PFSK-1 (cell line): ENCODE measurements around the gene LAMA4.

Experiments
- TAF1 ChIP-seq: IDR thresholded peaks from 2 replicates; pipeline ENCODE4 v1.6.1; 2012; ENCODE audit warnings: low read length, control low read depth, borderline replicate concordance; ENCODE audit not compliant: insufficient read depth
- TF ChIP-seq, protein P1 (sequence below), 2 experiments: IDR thresholded peaks; 2 replicates each; pipeline versions ENCODE4 v1.6.1 to v1.8.0; 2011 to 2012; ENCODE audit warnings: low read depth in 2 of 2, low read length in 2 of 2, control low read depth in 1 of 2, inconsistent platforms in 1 of 2, mild to moderate bottlenecking in 1 of 2, moderate library complexity in 1 of 2; ENCODE audit not compliant: insufficient read depth in 1 of 2

DNA sequence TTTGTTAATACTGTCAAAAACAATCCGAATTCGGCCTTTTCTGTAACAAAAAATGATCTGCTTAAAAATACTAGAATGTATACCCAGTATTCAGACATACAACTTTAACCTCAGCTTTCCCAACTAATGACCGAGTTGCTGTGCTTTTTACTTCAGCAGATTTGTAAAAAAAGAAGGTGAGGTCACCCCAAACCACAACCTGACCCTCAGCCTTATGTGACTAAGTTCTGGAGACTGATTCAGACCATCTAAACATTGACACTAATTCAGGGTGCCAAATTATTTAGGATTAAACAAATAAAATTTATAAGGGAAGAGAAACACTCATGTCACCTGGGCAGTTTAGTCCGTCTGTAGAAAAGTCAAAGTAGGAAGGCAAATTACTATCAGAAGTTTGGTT lies 192.8 kb downstream of the LAMA4 start:
- no peak for TF ChIP-seq TAF1
- TF ChIP-seq, protein P1, sequence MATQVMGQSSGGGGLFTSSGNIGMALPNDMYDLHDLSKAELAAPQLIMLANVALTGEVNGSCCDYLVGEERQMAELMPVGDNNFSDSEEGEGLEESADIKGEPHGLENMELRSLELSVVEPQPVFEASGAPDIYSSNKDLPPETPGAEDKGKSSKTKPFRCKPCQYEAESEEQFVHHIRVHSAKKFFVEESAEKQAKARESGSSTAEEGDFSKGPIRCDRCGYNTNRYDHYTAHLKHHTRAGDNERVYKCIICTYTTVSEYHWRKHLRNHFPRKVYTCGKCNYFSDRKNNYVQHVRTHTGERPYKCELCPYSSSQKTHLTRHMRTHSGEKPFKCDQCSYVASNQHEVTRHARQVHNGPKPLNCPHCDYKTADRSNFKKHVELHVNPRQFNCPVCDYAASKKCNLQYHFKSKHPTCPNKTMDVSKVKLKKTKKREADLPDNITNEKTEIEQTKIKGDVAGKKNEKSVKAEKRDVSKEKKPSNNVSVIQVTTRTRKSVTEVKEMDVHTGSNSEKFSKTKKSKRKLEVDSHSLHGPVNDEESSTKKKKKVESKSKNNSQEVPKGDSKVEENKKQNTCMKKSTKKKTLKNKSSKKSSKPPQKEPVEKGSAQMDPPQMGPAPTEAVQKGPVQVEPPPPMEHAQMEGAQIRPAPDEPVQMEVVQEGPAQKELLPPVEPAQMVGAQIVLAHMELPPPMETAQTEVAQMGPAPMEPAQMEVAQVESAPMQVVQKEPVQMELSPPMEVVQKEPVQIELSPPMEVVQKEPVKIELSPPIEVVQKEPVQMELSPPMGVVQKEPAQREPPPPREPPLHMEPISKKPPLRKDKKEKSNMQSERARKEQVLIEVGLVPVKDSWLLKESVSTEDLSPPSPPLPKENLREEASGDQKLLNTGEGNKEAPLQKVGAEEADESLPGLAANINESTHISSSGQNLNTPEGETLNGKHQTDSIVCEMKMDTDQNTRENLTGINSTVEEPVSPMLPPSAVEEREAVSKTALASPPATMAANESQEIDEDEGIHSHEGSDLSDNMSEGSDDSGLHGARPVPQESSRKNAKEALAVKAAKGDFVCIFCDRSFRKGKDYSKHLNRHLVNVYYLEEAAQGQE (IDR thresholded peaks at IDR 0.05; ENCODE audit: insufficient read depth in 1 of 2, low read depth in 2 of 2, low read length in 2 of 2) = no peak
